Measurements from ENCODE around the gene IKZF3.
A peak's percentile ranks its signal among the peaks of the same experiment; 100 is the strongest.

Gene IKZF3

GRCh38 chr17:39739885-39740356, 124.2 kb downstream of the IKZF3 start:
- no peak for DNase-seq (ENCODE audit: low read depth)
- no peak for TF ChIP-seq CTCF (IDR thresholded peaks at IDR 0.05; ENCODE audit: control insufficient read depth, extremely low read depth, insufficient read depth)
- peak overlapping the region; percentile 78 for H3K4me3 ChIP-seq (ENCODE audit: low read depth, low read length)

GRCh38 chr17:39738983-39739884, 124.9 kb downstream of the IKZF3 start:
- no peak for TF ChIP-seq CTCF (IDR thresholded peaks at IDR 0.05; ENCODE audit: control insufficient read depth, extremely low read depth, insufficient read depth)
- no peak for DNase-seq (ENCODE audit: low read depth)
- H3K4me3 ChIP-seq (ENCODE audit: low read depth, low read length), result peak overlapping the region; percentile 78

- no peak for TF ChIP-seq CTCF (IDR thresholded peaks at IDR 0.05; ENCODE audit: control insufficient read depth, extremely low read depth, insufficient read depth)
- peak overlapping the region; percentile 78 for H3K4me3 ChIP-seq (ENCODE audit: low read depth, low read length)
- DNase-seq (ENCODE audit: low read depth), result no peak
Observed at GRCh38 chr17:39738568-39738901, 125.6 kb downstream of the IKZF3 start.

GRCh38 chr17:39737760-39738567, 126.1 kb downstream of the IKZF3 start, which contains the start of gene GRB7:
TSS of gene GRB7 (plus strand) at chr17:39737938. CDS start at chr17:39742302, 4,364 bp downstream.
- peak; percentile 79 for DNase-seq (ENCODE audit: low read depth)
- no peak for TF ChIP-seq CTCF (IDR thresholded peaks at IDR 0.05; ENCODE audit: control insufficient read depth, extremely low read depth, insufficient read depth)
- peak within 1 kb of the TSS; percentile 78 for H3K4me3 ChIP-seq (ENCODE audit: low read depth, low read length)

GRCh38 chr17:39737206-39737759, 126.8 kb downstream of the IKZF3 start:
- DNase-seq (ENCODE audit: low read depth), result no peak
- TF ChIP-seq CTCF (IDR thresholded peaks at IDR 0.05; ENCODE audit: control insufficient read depth, extremely low read depth, insufficient read depth), result no peak
- H3K4me3 ChIP-seq (ENCODE audit: low read depth, low read length), result peak overlapping the region; percentile 78

- DNase-seq (ENCODE audit: low read depth), result no peak
- TF ChIP-seq CTCF (IDR thresholded peaks at IDR 0.05; ENCODE audit: control insufficient read depth, extremely low read depth, insufficient read depth), result no peak
- no peak overlapping the region for H3K4me3 ChIP-seq (ENCODE audit: low read depth, low read length)
Observed at GRCh38 chr17:39736319-39737165, 127.6 kb downstream of the IKZF3 start.

All from LNCaP clone FGC (cell line).